GM23338 (cell line): Measurements from ENCODE around the gene DNLZ. TPM values are rescaled to one million over a fixed set of nuclear protein-coding genes. Genes with fewer than 3 reads are reported as not detected.

Experiments
- ATAC-seq: fragments of 200-7000 bp; cut with Tn5 transposase; 3 replicates; pipeline ENCODE4 v1.9.1; 2020
- DNase-seq: peaks from one replicate; pipeline ENCODE4 v3.0.0-alpha.2; 2015; ENCODE audit warnings: low spot score
- H2AFZ ChIP-seq: fragments of 200-600 bp; sonication (generic); 2 replicates; pipeline ENCODE4 v1.8.0; 2016; ENCODE audit warnings: antibody characterized with exemption, mild to moderate bottlenecking, moderate library complexity
- H3F3A ChIP-seq: fragments of 200-600 bp; sonication (generic); replicated peaks from 2 replicates; pipeline ENCODE4 v1.8.0; 2017; ENCODE audit warnings: antibody characterized with exemption, mixed run types, low read depth
- H3K27ac ChIP-seq: fragments of 200-600 bp; sonication (generic); 2 replicates; pipeline ENCODE4 v1.6.1; 2016; ENCODE audit warnings: low read depth
- H3K27me3 ChIP-seq: fragments of 200-600 bp; sonication (generic); 2 replicates; pipeline ENCODE4 v1.8.0; 2016; ENCODE audit warnings: mild to moderate bottlenecking, mixed run types, moderate library complexity; ENCODE audit not compliant: insufficient read depth
- H3K36me3 ChIP-seq: fragments of 200-600 bp; sonication (generic); 2 replicates; pipeline ENCODE4 v1.8.0; 2016; ENCODE audit warnings: mild to moderate bottlenecking; ENCODE audit not compliant: insufficient read depth
- H3K4me1 ChIP-seq: fragments of 200-600 bp; sonication (generic); 2 replicates; pipeline ENCODE4 v1.8.0; 2016; ENCODE audit warnings: mild to moderate bottlenecking, moderate library complexity; ENCODE audit not compliant: insufficient read depth
- H3K4me2 ChIP-seq: fragments of 200-600 bp; sonication (generic); 2 replicates; pipeline ENCODE4 v1.7.1; 2017; ENCODE audit warnings: mixed run types
- H3K4me3 ChIP-seq: fragments of 200-600 bp; sonication (generic); 2 replicates; pipeline ENCODE4 v1.6.1; 2016; ENCODE audit warnings: mixed run types
- H3K79me2 ChIP-seq: fragments of 200-600 bp; sonication (generic); replicated peaks from 2 replicates; pipeline ENCODE4 v1.8.0; 2017; ENCODE audit warnings: mild to moderate bottlenecking; ENCODE audit not compliant: insufficient read depth
- H3K9me2 ChIP-seq: fragments of 200-600 bp; sonication (generic); 2 replicates; pipeline ENCODE4 v1.8.0; 2017; ENCODE audit not compliant: insufficient read depth
- H4K20me1 ChIP-seq: fragments of 200-600 bp; sonication (generic); replicated peaks from 2 replicates; pipeline ENCODE4 v1.8.0; 2017; ENCODE audit warnings: mild to moderate bottlenecking; ENCODE audit not compliant: insufficient read depth
- H3K27ac Mint-ChIP-seq: 2 replicates; pipeline ENCODE4 v1.8.0; 2020; ENCODE audit warnings: inconsistent platforms, mild to moderate bottlenecking, moderate library complexity, mixed read lengths
- H3K27me3 Mint-ChIP-seq: 3 replicates; pipeline ENCODE4 v1.8.0; 2022; ENCODE audit warnings: low read depth, mild to moderate bottlenecking, moderate library complexity, mixed read lengths, inconsistent platforms; ENCODE audit not compliant: insufficient read depth, poor library complexity
- H3K36me3 Mint-ChIP-seq: 3 replicates; pipeline ENCODE4 v1.8.0; 2021; ENCODE audit warnings: low read depth, mild to moderate bottlenecking, inconsistent platforms, moderate library complexity, mixed read lengths
- H3K4me1 Mint-ChIP-seq: 3 replicates; pipeline ENCODE4 v1.8.0; 2020; ENCODE audit warnings: mild to moderate bottlenecking, inconsistent platforms, mixed read lengths
- H3K4me3 Mint-ChIP-seq: 3 replicates; pipeline ENCODE4 v1.8.0; 2021; ENCODE audit warnings: moderate library complexity, mild to moderate bottlenecking, inconsistent platforms, mixed read lengths
- H3K9me3 Mint-ChIP-seq: 3 replicates; pipeline ENCODE4 v1.8.0; 2020; ENCODE audit warnings: moderate library complexity, mild to moderate bottlenecking, inconsistent platforms, mixed read lengths
- CREB1 ChIP-seq: fragments of 250-450 bp; sonication (Bioruptor Pico); IDR thresholded peaks from 2 replicates; pipeline ENCODE4 v1.5.0; 2020; ENCODE audit warnings: low read depth, mild to moderate bottlenecking, moderate library complexity
- CTCF ChIP-seq, 2 experiments: fragments of 200-600 bp in 1 of 2; sonication (generic) in 1 of 2; conservative IDR thresholded peaks; 2 replicates each; pipeline versions ENCODE4 v1.5.1 to v1.6.1; 2016 to 2017; ENCODE audit warnings: antibody characterized with exemption in 2 of 2, low read depth in 2 of 2, mild to moderate bottlenecking in 2 of 2, moderate library complexity in 1 of 2
- ETS1 ChIP-seq: IDR thresholded peaks from 2 replicates; pipeline ENCODE4 v1.6.1; 2016; ENCODE audit warnings: antibody characterized with exemption
- EZH2 ChIP-seq: fragments of 200-600 bp; sonication (generic); IDR thresholded peaks from one replicate; pipeline ENCODE4 v1.8.0; 2017; ENCODE audit warnings: antibody characterized with exemption, mild to moderate bottlenecking, low read depth; ENCODE audit not compliant: unreplicated experiment
- EZH2phosphoT487 ChIP-seq: fragments of 200-600 bp; sonication (generic); IDR thresholded peaks from one replicate; pipeline ENCODE4 v1.8.1; 2018; ENCODE audit warnings: antibody characterized with exemption; ENCODE audit not compliant: unreplicated experiment
- JUNB ChIP-seq: IDR thresholded peaks from one replicate; pipeline ENCODE4 v1.6.1; 2016; ENCODE audit warnings: antibody characterized with exemption; ENCODE audit not compliant: unreplicated experiment
- NANOG ChIP-seq: IDR thresholded peaks from 2 replicates; pipeline ENCODE4 v1.6.1; 2016; ENCODE audit warnings: antibody characterized with exemption, borderline replicate concordance
- POLR2AphosphoS5 ChIP-seq: IDR thresholded peaks from 2 replicates; pipeline ENCODE4 v1.6.1; 2016; ENCODE audit warnings: antibody characterized with exemption, low read depth
- STAT1 ChIP-seq: IDR thresholded peaks from one replicate; pipeline ENCODE4 v1.6.1; 2016; ENCODE audit warnings: antibody characterized with exemption; ENCODE audit not compliant: unreplicated experiment
- ZNF114 ChIP-seq: fragments of 250-450 bp; sonication (Bioruptor Pico); IDR thresholded peaks from 2 replicates; pipeline ENCODE4 v1.5.0; 2020; ENCODE audit warnings: mild to moderate bottlenecking, moderate library complexity
- ZNF331 ChIP-seq: fragments of 250-450 bp; sonication (Bioruptor Pico); IDR thresholded peaks from 2 replicates; pipeline ENCODE4 v1.5.0; 2020; ENCODE audit warnings: low read depth, mild to moderate bottlenecking, moderate library complexity
- polyA plus RNA-seq: library from polyadenylated mRNA; unstranded; fragments of >200 nt; fragmentation: Nextera tagmentation; extraction: Ambion mirVana; gene quantifications from 2 replicates; pipeline ENCODE4 v1.2.1, GENCODE V29; 2016
- total RNA-seq: library from RNA; depleted of rRNA; stranded (reverse); fragments of >200 nt; shearing (Covaris generic); gene quantifications from 2 replicates; pipeline ENCODE4 v1.2.3, GENCODE V29; 2014

DNLZ gene
- total and polyA plus RNA-seq, 2 experiments from 2014 or later = 33.4 to 53.9 TPM

GRCh38 chr9:136405481-136405880 lies 41.9 kb upstream of the DNLZ start (continued):
- TF ChIP-seq CTCF (conservative IDR thresholded peaks at IDR 0.05; ENCODE audit: low read depth in 2 of 2) (no peak), ZNF114 (CRISPR knock-in tag) (no peak), NANOG (no peak), JUNB (no peak), CREB1 (CRISPR knock-in tag) (no peak)

- peaks cover 10% of the 10 kb centered on the region; the same call in 1 of the 2 replicates for H3K4me1 ChIP-seq
- peaks cover 25% of the 10 kb centered on the region for H3K36me3 ChIP-seq
- H3K4me3 Mint-ChIP-seq = no peak overlapping the region
- DNase-seq (no peak), ATAC-seq (no peak)
- H3K4me1 Mint-ChIP-seq = peaks cover 14% of the 10 kb centered on the region
- no peaks in the 10 kb centered on the region; the same call in 2 of the 3 replicates for H3K9me3 Mint-ChIP-seq
- H2AFZ ChIP-seq = no peak overlapping the region
- no peak overlapping the region for H3K27ac ChIP-seq
- no peak for TF ChIP-seq CTCF (conservative IDR thresholded peaks at IDR 0.05; ENCODE audit: low read depth in 2 of 2)
- no peak for TF ChIP-seq EZH2
- TF ChIP-seq ETS1 = no peak
- no peak for TF ChIP-seq JUNB
- no peak for TF ChIP-seq EZH2phosphoT487
- no peak for TF ChIP-seq POLR2AphosphoS5
- TF ChIP-seq NANOG = no peak
- no peak for TF ChIP-seq ZNF331 (CRISPR knock-in tag)
- TF ChIP-seq CREB1 (CRISPR knock-in tag) = no peak
- TF ChIP-seq STAT1 = no peak
- no peak for TF ChIP-seq ZNF114 (CRISPR knock-in tag)
- no peak overlapping the region for H3K27ac Mint-ChIP-seq
- peaks cover 8% of the 10 kb centered on the region for H4K20me1 ChIP-seq
- peaks cover 27% of the 10 kb centered on the region for H3F3A ChIP-seq
- no peaks in the 10 kb centered on the region for H3K27me3 ChIP-seq
- no peak overlapping the region for H3K4me2 ChIP-seq
- no peak overlapping the region for H3K4me3 ChIP-seq
- peaks cover 22% of the 10 kb centered on the region for H3K79me2 ChIP-seq
- H3K9me2 ChIP-seq = no peaks in the 10 kb centered on the region
- H3K36me3 Mint-ChIP-seq = peaks cover 69% of the 10 kb centered on the region
- peaks cover 19% of the 10 kb centered on the region for H3K27me3 Mint-ChIP-seq
Measured at GRCh38 chr9:136404801-136405136, 41.2 kb upstream of the DNLZ start.
